ENCODE results near the gene PAPPA. TPM values are rescaled to one million over a fixed set of nuclear protein-coding genes. Genes with fewer than 3 reads are reported as not detected.

PAPPA gene
- polyA plus RNA-seq, 1 donor from 2014 or later = 0.41 TPM

DNA sequence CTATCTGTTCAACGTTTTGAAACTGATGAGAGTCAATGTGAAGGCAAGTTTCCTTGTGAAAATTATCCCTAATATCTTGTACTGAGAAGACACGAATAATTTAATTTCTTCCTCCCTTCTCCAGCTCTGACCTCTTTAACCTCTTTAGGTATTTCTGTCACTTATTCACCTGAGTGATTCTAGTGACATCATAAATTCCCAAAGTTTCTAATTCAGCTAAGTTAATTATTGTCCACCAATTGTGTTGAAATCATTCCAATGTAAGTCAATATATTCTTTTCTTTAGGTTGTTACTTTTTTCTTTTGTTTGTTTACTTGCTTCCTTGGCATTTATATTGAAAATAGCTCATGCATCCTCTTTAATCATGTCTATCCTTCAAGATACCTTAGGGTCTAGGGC, 143.8 kb downstream of the PAPPA start:
- TF ChIP-seq EZH2 (IDR thresholded peaks at IDR 0.05; ENCODE audit: borderline replicate concordance, insufficient read depth, low read length, poor library complexity, severe bottlenecking) = no peak
- no peak for TF ChIP-seq EP300 (conservative IDR thresholded peaks at IDR 0.05; ENCODE audit: poor library complexity, severe bottlenecking)
- TF ChIP-seq, protein P1, sequence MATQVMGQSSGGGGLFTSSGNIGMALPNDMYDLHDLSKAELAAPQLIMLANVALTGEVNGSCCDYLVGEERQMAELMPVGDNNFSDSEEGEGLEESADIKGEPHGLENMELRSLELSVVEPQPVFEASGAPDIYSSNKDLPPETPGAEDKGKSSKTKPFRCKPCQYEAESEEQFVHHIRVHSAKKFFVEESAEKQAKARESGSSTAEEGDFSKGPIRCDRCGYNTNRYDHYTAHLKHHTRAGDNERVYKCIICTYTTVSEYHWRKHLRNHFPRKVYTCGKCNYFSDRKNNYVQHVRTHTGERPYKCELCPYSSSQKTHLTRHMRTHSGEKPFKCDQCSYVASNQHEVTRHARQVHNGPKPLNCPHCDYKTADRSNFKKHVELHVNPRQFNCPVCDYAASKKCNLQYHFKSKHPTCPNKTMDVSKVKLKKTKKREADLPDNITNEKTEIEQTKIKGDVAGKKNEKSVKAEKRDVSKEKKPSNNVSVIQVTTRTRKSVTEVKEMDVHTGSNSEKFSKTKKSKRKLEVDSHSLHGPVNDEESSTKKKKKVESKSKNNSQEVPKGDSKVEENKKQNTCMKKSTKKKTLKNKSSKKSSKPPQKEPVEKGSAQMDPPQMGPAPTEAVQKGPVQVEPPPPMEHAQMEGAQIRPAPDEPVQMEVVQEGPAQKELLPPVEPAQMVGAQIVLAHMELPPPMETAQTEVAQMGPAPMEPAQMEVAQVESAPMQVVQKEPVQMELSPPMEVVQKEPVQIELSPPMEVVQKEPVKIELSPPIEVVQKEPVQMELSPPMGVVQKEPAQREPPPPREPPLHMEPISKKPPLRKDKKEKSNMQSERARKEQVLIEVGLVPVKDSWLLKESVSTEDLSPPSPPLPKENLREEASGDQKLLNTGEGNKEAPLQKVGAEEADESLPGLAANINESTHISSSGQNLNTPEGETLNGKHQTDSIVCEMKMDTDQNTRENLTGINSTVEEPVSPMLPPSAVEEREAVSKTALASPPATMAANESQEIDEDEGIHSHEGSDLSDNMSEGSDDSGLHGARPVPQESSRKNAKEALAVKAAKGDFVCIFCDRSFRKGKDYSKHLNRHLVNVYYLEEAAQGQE (IDR thresholded peaks at IDR 0.05; ENCODE audit: borderline replicate concordance) = no peak
- no peak for TF ChIP-seq POLR2AphosphoS5 (IDR thresholded peaks at IDR 0.05)
- TF ChIP-seq MXI1 (conservative IDR thresholded peaks at IDR 0.05; ENCODE audit: poor library complexity, severe bottlenecking) = no peak
- TF ChIP-seq TAF1 (IDR thresholded peaks at IDR 0.05; ENCODE audit: low read depth) = no peak
- no peak for TF ChIP-seq RAD21 (conservative IDR thresholded peaks at IDR 0.05)
- TF ChIP-seq SMC3 (conservative IDR thresholded peaks at IDR 0.05; ENCODE audit: poor library complexity) = no peak
- TF ChIP-seq, protein P2, sequence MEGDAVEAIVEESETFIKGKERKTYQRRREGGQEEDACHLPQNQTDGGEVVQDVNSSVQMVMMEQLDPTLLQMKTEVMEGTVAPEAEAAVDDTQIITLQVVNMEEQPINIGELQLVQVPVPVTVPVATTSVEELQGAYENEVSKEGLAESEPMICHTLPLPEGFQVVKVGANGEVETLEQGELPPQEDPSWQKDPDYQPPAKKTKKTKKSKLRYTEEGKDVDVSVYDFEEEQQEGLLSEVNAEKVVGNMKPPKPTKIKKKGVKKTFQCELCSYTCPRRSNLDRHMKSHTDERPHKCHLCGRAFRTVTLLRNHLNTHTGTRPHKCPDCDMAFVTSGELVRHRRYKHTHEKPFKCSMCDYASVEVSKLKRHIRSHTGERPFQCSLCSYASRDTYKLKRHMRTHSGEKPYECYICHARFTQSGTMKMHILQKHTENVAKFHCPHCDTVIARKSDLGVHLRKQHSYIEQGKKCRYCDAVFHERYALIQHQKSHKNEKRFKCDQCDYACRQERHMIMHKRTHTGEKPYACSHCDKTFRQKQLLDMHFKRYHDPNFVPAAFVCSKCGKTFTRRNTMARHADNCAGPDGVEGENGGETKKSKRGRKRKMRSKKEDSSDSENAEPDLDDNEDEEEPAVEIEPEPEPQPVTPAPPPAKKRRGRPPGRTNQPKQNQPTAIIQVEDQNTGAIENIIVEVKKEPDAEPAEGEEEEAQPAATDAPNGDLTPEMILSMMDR (IDR thresholded peaks at IDR 0.05; ENCODE audit: poor library complexity, severe bottlenecking) = no peak
- H3K36me3 ChIP-seq (ENCODE audit: insufficient read depth, low read length) = no peaks in the 10 kb centered on the region
- H3K9me3 ChIP-seq (ENCODE audit: low read length) = no peaks in the 10 kb centered on the region

DNA sequence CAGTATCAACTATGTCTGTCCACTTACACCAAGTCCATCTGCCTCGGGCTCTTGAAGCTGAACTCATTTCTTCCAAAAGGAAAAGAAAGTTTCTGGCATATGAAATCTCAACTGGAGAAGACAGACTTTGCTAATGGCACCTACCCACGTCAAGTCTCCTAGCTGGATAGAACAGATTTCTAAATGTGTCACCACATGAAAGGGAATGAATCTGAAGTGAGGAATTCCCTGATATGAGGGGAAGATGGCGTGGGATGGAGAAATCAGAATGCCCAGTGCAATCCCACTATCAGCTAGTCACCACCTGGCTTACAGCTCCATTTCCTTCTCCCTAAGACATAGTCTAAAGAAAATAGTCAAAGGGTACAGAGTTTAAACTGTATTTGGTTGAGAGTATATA, 144.7 kb downstream of the PAPPA start:
- no peak overlapping the region for H3K27ac ChIP-seq (ENCODE audit: low read length)
- no peaks in the 10 kb centered on the region for H3F3A ChIP-seq (ENCODE audit: insufficient read depth, low read length, poor library complexity, severe bottlenecking)
- no peaks in the 10 kb centered on the region for H3K9me3 ChIP-seq (ENCODE audit: low read length)
- no peak overlapping the region for H3K4me3 ChIP-seq (ENCODE audit: low read length)
- no peak overlapping the region for H2AFZ ChIP-seq (ENCODE audit: low read depth, low read length)
- no peaks in the 10 kb centered on the region for H3K79me2 ChIP-seq (replicated peaks; ENCODE audit: insufficient read depth, low read length)
- H4K20me1 ChIP-seq (ENCODE audit: insufficient read depth) = no peaks in the 10 kb centered on the region
- no peaks in the 10 kb centered on the region for H3K36me3 ChIP-seq (ENCODE audit: insufficient read depth, low read length)
- no peak overlapping the region for H3K9ac ChIP-seq (ENCODE audit: low read length)
- no peaks in the 10 kb centered on the region for H3K9me2 ChIP-seq (ENCODE audit: insufficient read depth, low read length)
- TF ChIP-seq, protein P2 (IDR thresholded peaks at IDR 0.05; ENCODE audit: poor library complexity, severe bottlenecking) = no peak
- TF ChIP-seq EP300 (conservative IDR thresholded peaks at IDR 0.05; ENCODE audit: poor library complexity, severe bottlenecking) (no peak), RAD21 (conservative IDR thresholded peaks at IDR 0.05) (no peak), TAF1 (IDR thresholded peaks at IDR 0.05; ENCODE audit: low read depth) (no peak), SMC3 (conservative IDR thresholded peaks at IDR 0.05; ENCODE audit: poor library complexity) (no peak), MXI1 (conservative IDR thresholded peaks at IDR 0.05; ENCODE audit: poor library complexity, severe bottlenecking) (no peak), POLR2AphosphoS5 (IDR thresholded peaks at IDR 0.05) (no peak), EZH2 (IDR thresholded peaks at IDR 0.05; ENCODE audit: borderline replicate concordance, insufficient read depth, low read length, poor library complexity, severe bottlenecking) (no peak)
- TF ChIP-seq, protein P1 (IDR thresholded peaks at IDR 0.05; ENCODE audit: borderline replicate concordance) = no peak
- no peak overlapping the region for H3K4me2 ChIP-seq (ENCODE audit: low read length)
- H3K27me3 ChIP-seq (ENCODE audit: insufficient read depth, low read depth, low read length) = peaks cover under 1% of the 10 kb centered on the region

More for the DNA sequence above, 143.8 kb downstream of the PAPPA start:
- Histone ChIP-seq H4K20me1 (ENCODE audit: insufficient read depth) (no peaks in the 10 kb centered on the region), H3F3A (ENCODE audit: insufficient read depth, low read length, poor library complexity, severe bottlenecking) (no peaks in the 10 kb centered on the region), H3K27me3 (ENCODE audit: insufficient read depth, low read depth, low read length) (peaks cover 8% of the 10 kb centered on the region), H3K4me2 (ENCODE audit: low read length) (no peak overlapping the region), H3K9me2 (ENCODE audit: insufficient read depth, low read length) (no peaks in the 10 kb centered on the region), H3K79me2 (replicated peaks; ENCODE audit: insufficient read depth, low read length) (no peaks in the 10 kb centered on the region), H3K4me3 (ENCODE audit: low read length) (no peak overlapping the region), H2AFZ (ENCODE audit: low read depth, low read length) (no peak overlapping the region), H3K27ac (ENCODE audit: low read length) (no peak overlapping the region), H3K9ac (ENCODE audit: low read length) (no peak overlapping the region)
